ENCODE data around the gene FUT8.
"Not testable (repeated sequence)": the region's sequence is repeated elsewhere in the genome, so short reads cannot be mapped to it uniquely, and the experiment has no call there.

Gene FUT8

DNA sequence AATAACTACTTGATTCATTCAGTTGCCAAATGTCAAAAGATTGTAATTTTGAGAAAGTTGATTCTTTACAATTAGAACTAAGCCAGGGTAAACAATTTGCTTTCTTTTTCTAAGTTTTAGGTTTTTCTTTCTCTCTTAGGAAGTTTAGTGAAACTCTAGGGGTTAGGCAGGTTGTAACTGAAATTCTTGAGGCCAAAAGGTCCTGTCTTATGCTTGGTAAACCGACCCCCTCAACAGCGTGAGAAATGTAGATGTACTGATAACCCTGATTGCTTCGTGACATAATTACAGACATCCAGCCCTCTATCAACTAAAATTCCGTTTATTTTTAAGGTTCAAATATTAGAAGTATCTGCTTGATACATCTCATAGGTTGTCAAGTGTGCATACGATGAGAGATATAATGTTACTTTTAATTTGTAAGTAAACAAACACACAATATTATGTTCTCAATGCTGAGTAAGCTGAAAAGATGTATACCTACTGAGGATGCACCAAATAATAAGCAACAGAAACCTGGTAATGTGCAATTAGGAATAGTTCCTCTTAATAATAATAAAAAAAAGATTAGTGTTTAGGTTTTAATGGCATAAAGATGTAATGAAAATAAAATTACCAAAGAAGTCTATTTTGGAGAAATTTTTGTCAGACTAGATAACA is 7.2 kb downstream of the FUT8 start:
- DNase-seq = no peak

DNA sequence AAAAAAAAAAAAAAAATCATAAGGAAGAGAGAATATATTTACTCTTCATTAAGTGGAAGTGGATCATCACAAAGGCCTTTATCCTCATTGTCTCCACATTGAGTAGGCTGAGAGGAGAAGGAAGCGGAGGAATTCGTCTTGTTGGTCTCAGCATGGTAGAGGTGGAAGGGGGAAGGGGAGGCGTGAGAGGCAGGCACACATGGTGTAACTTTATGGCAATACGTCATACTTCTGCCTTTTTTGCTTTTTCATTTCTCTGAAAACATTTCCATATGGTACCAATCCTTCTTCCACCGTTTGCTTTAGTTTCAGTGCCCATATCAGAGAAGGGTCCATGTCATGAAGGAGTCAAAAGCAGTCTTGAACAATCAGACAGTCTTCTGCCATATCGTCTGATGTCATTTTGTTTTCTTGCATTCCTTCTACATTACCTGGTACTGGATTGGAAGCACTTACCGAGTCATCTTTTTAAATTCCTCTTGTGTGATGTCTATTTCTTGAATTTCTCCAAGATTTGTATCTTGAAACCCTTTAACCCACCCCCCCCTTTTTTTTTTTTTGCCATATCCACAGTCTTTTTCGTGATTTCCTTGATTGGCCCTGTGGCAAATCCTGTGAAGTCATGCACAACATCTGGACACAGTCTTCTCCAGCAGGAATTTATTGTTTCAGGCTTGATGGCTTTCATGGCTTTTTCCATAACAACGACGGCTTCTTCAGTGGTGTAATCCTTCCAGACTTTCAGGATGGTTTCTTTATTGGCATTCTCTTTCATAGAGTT is 8.9 kb downstream of the FUT8 start:
- DNase-seq = no peak

DNA sequence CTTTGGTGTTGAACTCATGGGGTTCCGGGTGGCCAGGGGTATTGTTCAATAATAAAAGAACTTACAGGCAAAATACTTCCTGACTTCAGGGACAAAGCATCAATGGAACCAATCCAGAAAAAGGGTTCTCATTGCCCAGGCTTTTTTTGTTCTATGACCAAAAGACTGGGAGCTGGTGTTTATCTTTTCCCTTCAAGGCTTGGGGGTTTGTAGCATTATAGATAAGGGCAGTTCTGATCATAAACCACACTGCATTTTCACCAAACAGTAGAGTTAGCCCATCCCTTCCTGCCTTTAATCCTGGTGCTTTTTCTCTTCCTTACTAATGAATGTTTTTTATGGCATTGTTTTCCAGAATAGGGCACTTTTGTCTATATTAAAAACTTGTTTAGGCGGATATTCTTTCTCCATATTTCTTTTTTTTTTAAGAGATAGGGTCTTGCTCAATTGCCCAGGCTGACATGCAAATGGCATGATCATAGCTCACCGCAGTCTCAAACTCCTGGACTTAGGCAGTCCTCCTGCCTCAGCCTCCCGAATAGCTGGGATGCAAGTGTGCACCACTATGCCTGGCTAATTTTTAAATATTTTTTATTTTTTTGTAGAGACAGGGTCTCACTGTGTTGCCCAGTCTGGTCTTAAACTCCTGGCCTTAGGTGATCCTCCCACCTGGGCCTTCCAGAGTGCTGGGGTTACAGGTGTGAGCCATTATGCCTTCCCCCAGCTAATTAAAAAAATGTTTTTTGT is 9.7 kb downstream of the FUT8 start:
- no peak for DNase-seq

DNA sequence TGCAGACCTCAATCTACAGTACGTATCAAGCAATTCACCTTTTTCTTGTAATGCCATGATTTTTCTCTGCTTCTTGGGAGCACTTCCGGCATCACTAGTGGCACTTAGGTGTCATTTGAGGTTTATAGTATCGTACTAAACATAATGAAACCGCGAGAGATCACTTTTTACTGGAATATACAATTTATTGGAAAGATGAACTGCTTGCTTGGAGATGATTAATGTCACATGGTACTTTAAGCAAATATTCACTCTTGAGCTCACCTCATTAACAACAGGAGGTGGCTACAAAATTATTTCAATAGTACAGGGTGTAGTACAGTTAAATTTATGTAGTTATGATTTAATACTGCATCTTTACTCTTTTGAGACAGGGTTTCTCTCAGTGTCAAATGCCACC is 11.5 kb downstream of the FUT8 start:
- no peak for DNase-seq

DNA sequence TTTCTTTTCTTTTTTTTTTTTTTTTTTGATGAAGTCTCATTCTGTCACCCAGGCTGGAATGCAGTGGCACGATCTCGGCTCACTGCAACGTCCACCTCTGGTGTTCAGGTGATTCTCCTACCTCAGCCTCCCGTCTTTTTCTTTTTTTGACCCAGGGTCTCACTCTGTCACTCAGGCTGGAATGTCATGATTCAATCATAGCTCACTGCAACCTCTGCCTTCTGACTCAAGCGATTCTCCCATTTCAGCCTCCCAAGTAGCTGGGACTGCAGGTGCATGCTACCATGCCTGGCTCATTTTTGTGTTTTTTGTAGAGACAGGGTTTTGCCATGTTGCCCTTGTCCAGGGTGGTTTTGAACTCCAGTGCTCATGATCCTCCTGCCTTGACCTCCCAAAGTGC is 12.0 kb downstream of the FUT8 start:
- DNase-seq = no peak

DNA sequence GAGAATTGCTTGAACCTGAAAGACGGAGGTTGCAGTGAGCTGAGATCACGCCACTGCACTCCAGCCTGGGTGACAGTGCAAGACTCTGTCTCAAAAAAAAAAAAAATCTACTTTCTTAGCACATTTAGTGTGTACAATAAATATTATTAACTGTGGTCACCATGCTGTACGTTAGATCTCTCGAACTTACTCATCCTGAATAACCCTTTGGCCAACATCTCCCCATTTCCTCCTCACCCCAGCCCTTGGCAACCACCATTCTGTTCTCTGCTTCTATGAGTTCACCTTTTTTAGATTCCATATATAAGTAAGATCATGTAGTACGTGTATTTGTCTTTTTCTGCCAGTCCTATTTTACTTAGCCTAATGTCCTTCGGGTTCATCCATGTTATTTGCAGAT is 13.4 kb downstream of the FUT8 start:
- no peak for DNase-seq

DNA sequence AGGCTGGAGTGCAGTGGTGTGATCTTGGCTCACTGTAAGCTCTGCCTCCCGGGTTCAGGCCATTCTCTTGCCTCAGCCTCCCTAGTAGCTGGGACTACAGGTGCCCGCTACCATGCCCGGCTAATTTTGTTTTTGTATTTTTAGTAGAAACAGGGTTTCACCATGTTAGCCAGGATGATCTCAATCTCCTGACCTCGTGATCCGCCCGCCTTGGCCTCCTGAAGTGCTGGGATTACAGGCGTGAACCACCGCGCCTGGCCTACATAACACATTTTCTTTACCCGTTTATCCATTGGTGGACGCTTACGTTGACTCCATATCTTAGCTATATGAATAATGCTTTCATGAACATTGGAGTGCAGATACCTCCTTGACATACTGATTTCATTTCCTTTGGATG is 14.4 kb downstream of the FUT8 start:
- DNase-seq = not testable (repeated sequence)

DNA sequence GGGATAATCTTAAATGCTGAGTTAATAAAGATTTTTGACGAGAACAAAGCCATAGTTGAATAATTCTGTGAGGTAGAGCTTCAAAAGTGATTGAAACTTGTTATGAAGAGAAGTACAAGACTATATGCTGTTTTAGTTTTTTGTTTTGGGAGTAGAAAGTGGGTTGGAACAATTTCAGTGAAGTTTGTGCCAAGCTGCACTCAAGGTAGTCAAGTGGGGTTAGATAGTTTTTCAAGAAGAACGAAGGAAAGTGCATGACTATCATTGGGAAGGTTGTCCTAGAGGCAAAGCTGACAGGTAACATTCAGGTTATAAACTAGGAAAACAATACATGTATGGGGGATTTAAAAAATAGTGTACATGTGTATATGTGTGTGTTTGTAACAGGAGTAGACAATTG is 16.2 kb downstream of the FUT8 start:
- no peak for DNase-seq

DNA sequence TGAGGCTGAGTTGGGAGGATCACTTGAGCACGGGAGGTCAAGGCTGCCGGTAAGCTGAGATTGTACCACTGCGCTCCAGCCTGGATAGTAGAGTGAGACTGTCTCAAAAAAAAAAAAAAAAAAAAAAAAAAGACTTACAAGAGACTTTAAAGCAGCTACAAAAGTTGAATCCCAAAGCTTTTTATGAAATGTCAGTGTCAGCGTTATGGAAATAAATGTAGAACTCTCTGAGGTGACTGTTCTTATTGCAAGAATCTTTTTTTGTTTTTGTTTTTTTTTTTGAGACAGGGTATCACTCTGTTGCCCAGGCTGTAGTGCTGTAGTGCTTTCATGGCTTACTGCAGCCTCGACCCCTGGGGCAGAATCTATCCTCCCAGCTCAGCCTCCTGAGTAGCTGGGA is 17.2 kb downstream of the FUT8 start:
- DNase-seq = no peak

DNA sequence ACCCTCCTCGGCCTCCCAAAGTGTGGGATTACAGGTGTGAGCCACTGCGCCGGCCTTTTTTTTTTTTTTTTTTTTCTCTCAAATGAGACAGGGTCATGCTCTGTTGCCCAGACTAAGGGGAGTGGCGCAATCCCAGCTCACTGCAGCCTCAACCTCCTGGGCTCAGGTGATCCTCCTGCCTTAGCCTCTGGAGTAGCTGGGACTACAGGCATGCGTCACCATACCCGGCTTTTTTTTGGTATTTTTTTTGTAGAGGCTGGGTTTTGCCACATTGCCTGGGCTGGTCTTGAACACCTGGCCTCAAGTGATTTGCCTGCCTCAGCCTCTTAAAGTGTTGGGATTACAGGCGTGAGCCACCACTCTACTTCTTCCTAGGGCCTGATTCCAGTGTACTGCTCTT is 18.7 kb downstream of the FUT8 start:
- DNase-seq = no peak

DNA sequence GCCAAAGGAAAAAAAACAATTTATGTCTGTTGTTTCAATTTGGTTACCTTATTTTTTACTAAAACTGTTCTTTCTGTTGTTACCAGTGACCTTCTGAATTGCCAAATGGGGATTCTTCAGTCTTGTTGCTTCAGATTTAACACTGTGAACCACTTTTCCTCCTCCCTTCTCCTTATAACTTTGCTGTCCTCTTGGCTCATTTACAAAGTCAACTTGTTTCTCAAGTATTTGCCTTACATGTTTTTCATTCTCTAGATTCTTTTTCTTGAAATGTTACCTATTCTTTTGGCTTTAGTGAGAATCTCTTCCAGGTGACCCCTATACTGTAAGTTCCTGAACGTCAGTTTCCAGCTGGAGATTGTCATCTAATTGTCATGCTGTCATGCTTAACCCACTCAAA is 19.4 kb downstream of the FUT8 start:
- no peak for DNase-seq

DNA sequence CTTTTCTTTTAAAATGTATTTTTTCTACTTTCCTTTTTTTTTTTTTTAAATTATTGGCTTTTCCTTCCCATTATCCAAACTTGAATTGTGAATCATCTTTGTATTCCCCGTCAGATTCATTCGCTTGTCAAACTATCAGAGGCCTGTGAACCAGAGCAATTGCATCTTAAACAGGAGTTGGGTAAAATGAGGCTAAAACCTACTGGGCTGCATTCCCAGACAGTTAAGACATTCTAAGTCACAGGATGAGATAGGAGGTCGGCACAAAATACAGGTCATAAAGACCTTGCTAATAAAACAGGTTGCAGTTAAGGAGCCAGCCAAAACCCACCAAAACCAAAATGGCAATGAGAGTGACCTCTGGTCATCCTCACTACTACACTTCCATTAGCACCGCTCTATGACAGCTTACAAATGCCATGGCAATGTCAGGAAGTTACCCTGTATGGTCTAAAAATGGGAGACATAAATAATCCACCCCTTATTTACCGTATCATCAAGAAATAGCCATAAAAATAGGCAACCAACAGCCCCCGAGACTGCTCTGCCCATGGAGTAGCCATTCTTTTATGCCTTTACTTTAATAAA is 19.9 kb downstream of the FUT8 start:
- DNase-seq = no peak

DNA sequence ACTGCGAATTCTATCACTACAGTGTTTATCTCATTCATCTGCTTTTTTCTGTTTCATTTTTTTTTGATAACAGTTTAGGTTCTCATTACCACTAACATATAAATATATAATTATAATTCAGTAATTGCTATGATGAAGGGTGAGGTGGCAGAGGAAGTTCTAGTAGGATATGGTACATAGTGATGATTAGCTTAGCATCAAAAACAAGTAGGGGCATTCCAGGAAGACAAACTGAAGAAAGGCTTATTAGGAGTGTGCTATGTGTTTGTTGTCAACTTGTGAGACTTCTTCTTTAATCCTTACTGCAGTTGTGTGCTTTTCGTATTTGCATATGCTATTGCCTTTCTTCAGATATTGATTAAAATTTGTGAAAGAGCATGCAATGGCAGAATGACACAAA is 20.6 kb downstream of the FUT8 start:
- DNase-seq = no peak

DNA sequence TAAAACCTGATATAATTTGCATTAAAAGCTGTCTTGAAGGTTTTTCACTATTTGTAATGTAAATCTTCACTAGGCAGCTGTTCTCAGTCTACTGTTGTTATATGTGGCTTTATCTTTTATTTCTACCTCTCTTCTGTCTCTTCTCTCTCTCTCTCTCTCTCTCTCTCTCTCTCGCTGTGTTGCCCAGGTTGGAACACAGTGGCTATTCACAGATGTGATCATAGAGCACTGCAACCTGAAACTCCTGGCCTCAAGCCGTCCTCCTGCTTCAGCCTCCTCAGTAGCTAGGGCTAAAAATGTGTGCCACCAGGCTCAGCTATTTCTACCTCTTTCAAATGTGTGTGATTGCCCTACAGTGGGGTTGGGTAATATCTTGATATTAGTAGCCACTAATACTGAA is 21.1 kb downstream of the FUT8 start:
- DNase-seq = no peak

DNA sequence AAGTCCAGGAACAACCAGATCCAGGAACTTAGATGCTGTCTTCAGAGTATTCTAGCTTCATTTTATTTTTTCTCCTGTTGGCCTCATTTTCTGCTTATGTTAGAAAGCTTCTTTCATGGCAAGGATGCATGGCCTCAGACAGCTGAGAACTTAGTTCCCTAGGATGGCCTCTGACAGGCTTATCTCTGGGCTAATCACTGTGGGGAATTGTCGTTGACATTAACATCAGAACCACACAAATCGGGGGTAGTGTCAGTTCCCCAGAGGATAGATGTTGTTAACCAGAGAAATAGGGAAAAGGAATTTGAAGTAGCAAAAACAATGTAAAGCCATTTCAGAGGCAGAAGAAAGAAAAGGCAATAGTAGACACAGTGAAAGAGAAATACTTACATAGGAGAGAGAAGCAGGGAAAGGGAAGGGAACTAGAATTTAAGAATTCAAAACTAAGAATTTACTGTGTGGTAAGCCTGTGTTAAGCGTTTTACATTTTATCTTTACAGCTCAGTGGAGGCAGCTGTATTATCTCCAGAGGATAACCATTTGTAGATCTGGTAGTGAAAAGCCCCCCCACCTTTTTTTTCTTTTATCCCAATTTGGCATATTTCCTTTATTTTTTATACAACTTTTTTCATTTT is 21.8 kb downstream of the FUT8 start:
- DNase-seq = no peak

DNA sequence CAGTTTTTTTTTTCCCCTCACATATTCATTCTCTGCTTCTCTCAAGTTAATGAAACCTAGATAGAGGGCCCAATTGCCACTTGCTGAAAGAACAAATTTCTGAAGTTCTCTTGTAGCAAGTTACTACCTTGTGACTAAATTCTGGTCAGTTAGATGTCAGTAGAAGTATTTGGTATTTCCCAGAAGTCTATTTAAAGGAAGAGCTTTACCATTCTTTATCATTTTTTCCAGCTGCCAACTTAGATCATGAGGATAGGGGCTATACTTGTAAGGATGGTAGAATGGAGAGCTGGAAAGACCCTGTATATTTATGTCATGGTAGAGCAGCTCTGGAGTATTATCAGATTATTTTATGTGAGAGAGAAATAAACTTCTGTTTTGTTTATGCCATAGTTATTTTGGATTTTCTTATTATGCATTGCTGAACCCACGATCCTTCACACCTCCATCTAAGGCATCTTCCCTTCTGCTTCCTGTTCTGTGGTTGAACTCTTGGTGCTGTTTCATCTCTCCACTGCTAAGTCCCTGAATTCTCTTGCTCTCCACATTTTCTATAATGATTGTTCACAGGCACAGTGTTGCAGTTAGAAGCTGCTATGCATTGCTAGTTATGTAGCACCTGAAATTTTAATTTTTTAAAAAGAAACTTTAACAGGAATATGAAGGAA is 25.9 kb downstream of the FUT8 start:
- no peak for DNase-seq

DNA sequence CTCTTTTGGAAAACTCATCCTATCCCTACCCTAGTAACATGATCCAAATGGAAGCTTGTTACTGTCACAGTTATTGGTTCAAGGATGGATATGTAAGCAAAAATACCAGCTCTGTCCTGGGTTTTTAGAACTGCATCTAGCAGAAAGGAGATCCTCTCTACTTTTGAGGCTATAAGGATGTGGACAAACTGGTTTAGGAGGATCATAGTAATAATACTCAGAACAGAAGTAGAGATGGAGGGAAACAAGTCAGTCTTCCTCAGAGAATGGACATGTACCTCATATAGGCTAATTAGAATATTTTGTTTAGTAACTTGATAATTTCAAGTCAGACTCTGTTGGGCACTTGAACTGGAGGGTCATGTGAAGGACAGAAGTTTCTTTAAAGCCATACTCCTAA is 26.6 kb downstream of the FUT8 start:
- DNase-seq = no peak

DNA sequence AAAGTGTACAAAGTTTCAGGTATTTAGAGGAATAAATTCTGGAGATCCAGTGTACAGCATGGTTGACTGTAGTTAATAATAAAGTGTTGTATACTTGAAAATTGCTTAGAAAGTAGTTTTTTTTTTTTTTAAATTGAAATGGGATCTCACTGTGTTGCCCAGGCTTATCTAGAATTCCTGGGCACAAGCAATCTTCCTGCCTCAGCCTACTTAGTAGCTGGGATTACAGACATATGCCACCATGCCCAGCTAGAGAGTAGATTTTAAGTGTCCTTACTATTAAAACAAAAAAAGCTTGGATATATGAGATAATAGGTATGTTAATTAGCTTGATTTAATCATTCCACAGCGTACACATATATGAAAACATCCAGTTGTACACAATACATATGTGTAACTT is 27.7 kb downstream of the FUT8 start:
- no peak for DNase-seq

DNA sequence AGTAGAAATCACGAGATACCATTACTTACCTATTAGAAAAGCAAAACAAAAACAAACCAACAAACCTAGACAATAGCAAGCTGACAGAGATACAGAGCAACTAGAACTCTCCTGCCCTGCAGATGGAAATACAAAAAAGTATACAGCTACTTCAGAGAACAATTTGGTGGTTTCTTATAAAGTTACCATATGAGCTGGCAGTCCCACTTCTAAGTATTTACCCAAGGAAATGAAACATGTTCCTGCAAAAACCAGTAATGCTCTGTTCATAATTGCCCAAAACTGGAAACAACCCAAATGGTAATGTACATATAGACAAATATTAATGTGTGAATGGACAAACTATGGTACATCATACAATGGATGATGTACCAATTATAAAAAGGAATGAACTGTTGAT is 31.7 kb downstream of the FUT8 start:
- no peak for DNase-seq

DNA sequence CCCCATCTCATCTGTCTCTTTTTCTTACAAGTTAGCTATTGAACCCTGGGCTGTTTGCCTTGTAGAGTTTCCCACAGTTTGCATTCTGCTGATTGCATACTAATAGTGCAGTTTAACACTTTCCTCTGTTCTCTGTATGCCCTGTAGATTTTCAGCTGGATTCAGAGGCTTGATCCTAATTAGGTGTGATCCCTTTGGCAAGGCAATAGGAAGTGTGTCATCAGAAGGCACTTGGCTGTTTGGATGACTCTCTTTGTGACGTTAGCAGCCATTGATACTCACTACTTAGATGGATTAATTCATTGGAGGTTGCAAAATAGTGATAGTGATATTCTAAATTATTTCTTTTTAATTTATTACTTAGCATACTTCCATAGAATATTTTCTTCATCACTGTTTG is 33.6 kb downstream of the FUT8 start:
- no peak for DNase-seq

DNA sequence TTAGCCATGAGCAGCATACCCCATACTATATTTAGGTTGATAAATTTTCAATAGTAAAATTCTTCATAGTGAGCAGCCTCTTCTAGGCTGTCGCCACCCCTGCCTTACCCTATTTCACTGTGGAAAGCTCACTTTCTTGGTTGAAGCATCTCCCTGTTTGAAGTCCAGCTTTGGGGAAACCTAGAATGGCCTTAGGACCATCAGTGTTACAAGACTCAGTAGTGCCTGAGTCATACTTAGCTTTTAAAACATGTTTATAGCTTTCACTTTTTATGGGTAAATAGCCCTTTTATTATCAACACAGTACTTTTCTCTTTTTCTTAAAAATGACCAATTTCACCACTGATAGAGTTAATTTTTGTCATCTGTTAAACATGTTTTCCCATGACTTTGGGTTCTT is 37.1 kb downstream of the FUT8 start:
- DNase-seq = no peak

DNA sequence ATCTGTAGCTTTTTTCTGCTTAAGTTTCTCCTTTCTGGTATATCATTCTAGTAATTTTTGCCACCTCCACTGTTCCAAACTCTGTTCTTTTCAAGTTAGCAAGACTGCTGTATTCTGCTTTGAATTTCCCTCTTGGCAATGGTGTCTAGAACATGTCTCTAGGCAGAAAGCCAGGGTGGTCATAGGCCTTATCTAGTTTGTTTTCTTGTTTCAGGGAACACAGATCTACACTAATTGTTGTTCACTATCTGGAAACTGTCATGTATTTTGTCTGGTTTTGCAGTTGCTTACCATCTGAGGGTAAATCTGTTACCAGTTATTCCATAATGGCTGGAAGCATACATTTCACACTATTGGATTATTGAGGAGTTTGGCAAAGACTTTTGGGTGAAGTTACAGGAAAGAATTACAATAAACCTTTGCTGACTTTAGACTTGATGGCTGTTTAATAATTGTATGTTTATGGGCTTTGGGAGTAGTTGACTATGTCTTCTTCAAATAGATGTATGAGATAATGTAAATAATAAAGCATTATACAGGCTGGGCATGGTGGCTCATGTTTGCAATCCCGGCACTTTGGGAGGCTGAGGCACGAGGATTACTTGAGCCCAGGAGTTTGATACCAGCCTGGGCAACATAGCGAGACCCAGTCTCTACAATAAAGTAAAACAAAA is 41.4 kb downstream of the FUT8 start:
- DNase-seq = no peak

All from C1 segment of cervical spinal cord (tissue), 14 donors.